ENCODE measurements around the gene C14orf132. TPM values are rescaled to one million over a fixed set of nuclear protein-coding genes. Genes with fewer than 3 reads are reported as not detected.

C14orf132 gene
- total RNA-seq, 1 experiment from 2014 or later: 1.3 TPM

GRCh38 chr14:96088074-96088473 is 48.9 kb downstream of the C14orf132 start:
- Mint-ChIP-seq H3K27ac (ENCODE audit: unreplicated experiment) (no peak overlapping the region), H3K4me1 (ENCODE audit: low read depth, unreplicated experiment) (peaks cover 32% of the 10 kb centered on the region)
- CTCF ChIA-PET: no interaction called here

GRCh38 chr14:96088481-96088880 is 49.3 kb downstream of the C14orf132 start:
- BruUV-seq (replicated peaks): no TSS peak
- Mint-ChIP-seq H3K4me1 (ENCODE audit: low read depth, unreplicated experiment) (peaks cover 28% of the 10 kb centered on the region), H3K27me3 (ENCODE audit: unreplicated experiment) (peaks cover 14% of the 10 kb centered on the region), H3K36me3 (ENCODE audit: insufficient read depth, unreplicated experiment) (no peaks in the 10 kb centered on the region), H3K27ac (ENCODE audit: unreplicated experiment) (no peak overlapping the region), H3K4me3 (ENCODE audit: low read depth, unreplicated experiment) (no peak overlapping the region), H3K9me3 (ENCODE audit: low read depth, unreplicated experiment) (no peaks in the 10 kb centered on the region)
- DNase-seq: no peak
- no peak for TF ChIP-seq CTCF (IDR thresholded peaks at IDR 0.05; ENCODE audit: unreplicated experiment)
- CTCF ChIA-PET: no interaction called here
- intact Hi-C loops (cut with micrococcal nuclease; ENCODE audit: unreplicated experiment): no loop called here

More at GRCh38 chr14:96088074-96088473, 48.9 kb downstream of the C14orf132 start:
- TF ChIP-seq CTCF (IDR thresholded peaks at IDR 0.05; ENCODE audit: unreplicated experiment): no peak
- BruUV-seq (replicated peaks): no TSS peak
- no peak overlapping the region for H3K4me3 Mint-ChIP-seq (ENCODE audit: low read depth, unreplicated experiment)
- peaks cover 14% of the 10 kb centered on the region for H3K27me3 Mint-ChIP-seq (ENCODE audit: unreplicated experiment)
- no peaks in the 10 kb centered on the region for H3K36me3 Mint-ChIP-seq (ENCODE audit: insufficient read depth, unreplicated experiment)
- H3K9me3 Mint-ChIP-seq (ENCODE audit: low read depth, unreplicated experiment): no peaks in the 10 kb centered on the region
- intact Hi-C loops (cut with micrococcal nuclease; ENCODE audit: unreplicated experiment): no loop called here
- no peak for DNase-seq

- intact Hi-C loops (cut with micrococcal nuclease; ENCODE audit: unreplicated experiment): no loop called here
- Mint-ChIP-seq H3K4me3 (ENCODE audit: low read depth, unreplicated experiment) (no peak overlapping the region), H3K27ac (ENCODE audit: unreplicated experiment) (no peak overlapping the region), H3K9me3 (ENCODE audit: low read depth, unreplicated experiment) (no peaks in the 10 kb centered on the region), H3K36me3 (ENCODE audit: insufficient read depth, unreplicated experiment) (no peaks in the 10 kb centered on the region), H3K27me3 (ENCODE audit: unreplicated experiment) (peaks cover 14% of the 10 kb centered on the region), H3K4me1 (ENCODE audit: low read depth, unreplicated experiment) (peaks cover 24% of the 10 kb centered on the region)
- DNase-seq: no peak
- no peak for TF ChIP-seq CTCF (IDR thresholded peaks at IDR 0.05; ENCODE audit: unreplicated experiment)
- BruUV-seq (replicated peaks): no TSS peak
- CTCF ChIA-PET: no interaction called here
Observed at GRCh38 chr14:96088911-96089310, 49.7 kb downstream of the C14orf132 start.

- BruUV-seq (replicated peaks): no TSS peak
- Mint-ChIP-seq H3K4me3 (ENCODE audit: low read depth, unreplicated experiment) (no peak overlapping the region), H3K9me3 (ENCODE audit: low read depth, unreplicated experiment) (no peaks in the 10 kb centered on the region), H3K36me3 (ENCODE audit: insufficient read depth, unreplicated experiment) (no peaks in the 10 kb centered on the region), H3K27ac (ENCODE audit: unreplicated experiment) (no peak overlapping the region), H3K4me1 (ENCODE audit: low read depth, unreplicated experiment) (peaks cover 19% of the 10 kb centered on the region), H3K27me3 (ENCODE audit: unreplicated experiment) (peaks cover 14% of the 10 kb centered on the region)
- DNase-seq: no peak
- intact Hi-C loops (cut with micrococcal nuclease; ENCODE audit: unreplicated experiment): no loop called here
- CTCF ChIA-PET: no interaction called here
- TF ChIP-seq CTCF (IDR thresholded peaks at IDR 0.05; ENCODE audit: unreplicated experiment): no peak
Observed at GRCh38 chr14:96089401-96089800, 50.2 kb downstream of the C14orf132 start.
